NCI-H226 (cell line): ENCODE results near the gene COLEC12.

Experiments used
- DNase-seq: peaks from one replicate; pipeline ENCODE4 v3.0.0-alpha.2; 2015

COLEC12 gene

GRCh38 chr18:500632-501405 is at the start of gene COLEC12:
Gene COLEC12 (minus strand): TSS chr18:500701. CDS start chr18:500514, 187 bp downstream.
- no peak for DNase-seq

- DNase-seq, result no peak
Measured at GRCh38 chr18:549967-550366, 49.5 kb upstream of the COLEC12 start.

GRCh38 chr18:543447-544078 is 43.1 kb upstream of the COLEC12 start:
- no peak for DNase-seq

GRCh38 chr18:533995-534601 is 33.6 kb upstream of the COLEC12 start:
- no peak for DNase-seq

GRCh38 chr18:532632-533031 is 32.1 kb upstream of the COLEC12 start:
- no peak for DNase-seq

- no peak for DNase-seq
Measured at GRCh38 chr18:532018-532417, 31.5 kb upstream of the COLEC12 start.

GRCh38 chr18:527146-527545 is 26.6 kb upstream of the COLEC12 start:
- DNase-seq, result peak; percentile 39

GRCh38 chr18:526681-527080 is 26.2 kb upstream of the COLEC12 start:
- no peak for DNase-seq

GRCh38 chr18:525036-525797 is 24.7 kb upstream of the COLEC12 start:
- peak; percentile 60 for DNase-seq

GRCh38 chr18:524466-524865 is 24.0 kb upstream of the COLEC12 start:
- DNase-seq, result peak; percentile 56

GRCh38 chr18:523561-523960 is 23.1 kb upstream of the COLEC12 start:
- no peak for DNase-seq

- peak; percentile 43 for DNase-seq
Measured at GRCh38 chr18:519019-519879, 18.7 kb upstream of the COLEC12 start.

- DNase-seq, result peak; percentile 49
Measured at GRCh38 chr18:518081-518480, 17.6 kb upstream of the COLEC12 start.

- no peak for DNase-seq
Measured at GRCh38 chr18:515838-516237, 15.3 kb upstream of the COLEC12 start.

- DNase-seq, result no peak
Measured at GRCh38 chr18:515156-515815, 14.8 kb upstream of the COLEC12 start.

GRCh38 chr18:513826-514530 is 13.5 kb upstream of the COLEC12 start:
- no peak for DNase-seq

GRCh38 chr18:512957-513356 is 12.5 kb upstream of the COLEC12 start:
- no peak for DNase-seq

- DNase-seq, result no peak
Measured at GRCh38 chr18:508835-509234, 8.3 kb upstream of the COLEC12 start.

GRCh38 chr18:507636-508035 is 7.1 kb upstream of the COLEC12 start:
- no peak for DNase-seq

GRCh38 chr18:506801-507200 is 6.3 kb upstream of the COLEC12 start:
- DNase-seq, result no peak

- DNase-seq, result peak; percentile 46
Measured at GRCh38 chr18:506264-506663, 5.8 kb upstream of the COLEC12 start.
